Spleen (tissue), 11 donors: Measurements from ENCODE around the gene GRK5. TPM values are rescaled to one million over a fixed set of nuclear protein-coding genes. Genes with fewer than 3 reads are reported as not detected.

Experiments
- DNase-seq: peaks from one replicate; pipeline ENCODE4 v3.0.0-alpha.2; 2020
- H3K27ac ChIP-seq, 8 donors: fragments of 200-600 bp; sonication (generic) in 7 of 8; 1 replicate in 4 of 8; 2 replicates in 4 of 8; pipeline versions ENCODE4 v1.5.0 to v1.8.0; 2016 to 2021; ENCODE audit warnings: inconsistent platforms in 4 of 8, mild to moderate bottlenecking in 4 of 8, moderate library complexity in 1 of 8
- H3K27me3 ChIP-seq, 7 donors: fragments of 200-600 bp; sonication (generic) in 6 of 7; replicated peaks in 1 of 7; 1 replicate in 4 of 7; 2 replicates in 3 of 7; pipeline versions ENCODE4 v1.5.0 to v1.8.0; 2016 to 2021; ENCODE audit warnings: inconsistent platforms in 3 of 7, mild to moderate bottlenecking in 1 of 7
- H3K36me3 ChIP-seq, 6 donors: fragments of 200-600 bp; sonication (generic) in 5 of 6; 1 replicate in 4 of 6; 2 replicates in 2 of 6; pipeline versions ENCODE4 v1.5.0 to v1.8.0; 2016 to 2021; ENCODE audit warnings: inconsistent platforms in 2 of 6
- H3K4me1 ChIP-seq, 6 donors: fragments of 200-600 bp; sonication (generic) in 5 of 6; 1 replicate in 3 of 6; 2 replicates in 3 of 6; pipeline versions ENCODE4 v1.5.0 to v1.8.0; 2016 to 2021; ENCODE audit warnings: inconsistent platforms in 3 of 6
- H3K4me3 ChIP-seq, 8 donors: fragments of 200-600 bp; sonication (generic) in 7 of 8; 1 replicate in 4 of 8; 2 replicates in 4 of 8; pipeline versions ENCODE4 v1.5.0 to v1.8.0; 2016 to 2021; ENCODE audit warnings: inconsistent platforms in 4 of 8, mild to moderate bottlenecking in 4 of 8, moderate library complexity in 2 of 8
- H3K9me3 ChIP-seq, 8 donors: fragments of 200-600 bp; sonication (generic) in 7 of 8; 1 replicate in 4 of 8; 2 replicates in 4 of 8; pipeline versions ENCODE4 v1.5.0 to v1.8.0; 2016 to 2021; ENCODE audit warnings: inconsistent platforms in 4 of 8
- CTCF ChIP-seq, 11 experiments: fragments of 200-600 bp in 7 of 11; fragments of 450-650 bp in 4 of 11; sonication (generic) in 4 of 11; IDR thresholded peaks in 8 of 11; conservative IDR thresholded peaks in 3 of 11; 1 replicate in 7 of 11; 2 replicates in 4 of 11; pipeline versions ENCODE4 v1.4.0 to v1.8.0; 2016 to 2021; ENCODE audit warnings: antibody characterized with exemption in 11 of 11, inconsistent platforms in 4 of 11, mild to moderate bottlenecking in 1 of 11
- POLR2A ChIP-seq, 3 donors: fragments of 450-650 bp; IDR thresholded peaks; one replicate each; pipeline ENCODE4 v1.5.1; 2017; ENCODE audit warnings: antibody characterized with exemption in 3 of 3, mild to moderate bottlenecking in 1 of 3
- POLR2AphosphoS5 ChIP-seq, 3 donors: sonication (generic); formaldehyde crosslinking; IDR thresholded peaks; one replicate each; pipeline ENCODE4 v1.5.1; 2017; ENCODE audit warnings: antibody characterized with exemption in 3 of 3
- WGBS, 5 donors: extraction: QIAGEN DNeasy Blood & Tissue Kit in 3 of 5; methylation state at CpG; one replicate each; pipeline versions ENCODE4 v1.1.5 to v1.1.7; 2013 to 2018; 5-methylcytosine and 5-hydroxymethylcytosine counted together
- intact Hi-C: fragments of 100-400 bp; cut with DNase I; formaldehyde crosslinking; loops from one replicate; pipeline ENCODE4 v1.15.0; 2023; ENCODE audit warnings: low total_unique reads
- polyA plus RNA-seq, 3 donors: library from polyadenylated mRNA; stranded (reverse); fragments of 200-250 nt; gene quantifications; one replicate each; pipeline ENCODE4 v1.2.1, GENCODE V29; 2013
- total RNA-seq, 7 donors: library from RNA; depleted of rRNA in 3 of 7; stranded (reverse); fragments of >200 nt in 3 of 7; fragmentation: NEBNext Ultra II Directional in 4 of 7; extraction: Animal tissue kit (Norgen Biotek cat#: 25700) in 4 of 7; gene quantifications; one replicate each; pipeline versions ENCODE4 v1.1.0 to v1.2.1, GENCODE V29; 2016 to 2021
- donor health status: healthy with polysubstance abuse.
- donor health status: DM: no; HTN: no; CAD: no; lungs with moderate emphysema.
- donor health status: DM: no; HTN: no; CAD: no.
- donor health status: Bipolar disorder and iron deficiency.
- donor health status: healthy.
- donor health status: DM: no; HTN: no; CAD: no.
- donor health status: DM: yes; HTN: yes; CAD: no.

Gene GRK5
- total and polyA plus RNA-seq, 10 donors, result 15.5 to 85.2 (median 52.1) TPM

GRCh38 chr10:119446441-119447277 is 239.3 kb downstream of the GRK5 start:
- H3K27ac ChIP-seq, result no peak overlapping the region
- no peak for TF ChIP-seq POLR2A (IDR thresholded peaks at IDR 0.05)
- TF ChIP-seq CTCF (IDR thresholded peaks at IDR 0.05 in 8 of 11, conservative IDR thresholded peaks at IDR 0.05 in 3 of 11), result no peak
- no peak for TF ChIP-seq POLR2AphosphoS5 (IDR thresholded peaks at IDR 0.05)
- peaks cover 4 to 94% (median 37%) of the 10 kb centered on the region in 6 donors for H3K36me3 ChIP-seq
- WGBS, 5 donors, result 87 to 98% (median 93%) methylated on average over 18 to 21 of the region's 21 CpGs
- H3K9me3 ChIP-seq, result no peaks in the 10 kb centered on the region
- H3K27me3 ChIP-seq, result no peaks in the 10 kb centered on the region
- no peak for DNase-seq
- no peak overlapping the region for H3K4me3 ChIP-seq
- peaks cover 0 to 38% (median 10%) of the 10 kb centered on the region in 6 donors for H3K4me1 ChIP-seq
- intact Hi-C loops, result loop anchor here (5.0 kb wide), 1 partner anchor 244 kb away; no protein-coding TSS in a partner anchor

- no peaks in the 10 kb centered on the region for H3K27me3 ChIP-seq
These were observed 240.1 kb downstream of the GRK5 start for GRCh38 chr10:119447421-119447820.

DNA sequence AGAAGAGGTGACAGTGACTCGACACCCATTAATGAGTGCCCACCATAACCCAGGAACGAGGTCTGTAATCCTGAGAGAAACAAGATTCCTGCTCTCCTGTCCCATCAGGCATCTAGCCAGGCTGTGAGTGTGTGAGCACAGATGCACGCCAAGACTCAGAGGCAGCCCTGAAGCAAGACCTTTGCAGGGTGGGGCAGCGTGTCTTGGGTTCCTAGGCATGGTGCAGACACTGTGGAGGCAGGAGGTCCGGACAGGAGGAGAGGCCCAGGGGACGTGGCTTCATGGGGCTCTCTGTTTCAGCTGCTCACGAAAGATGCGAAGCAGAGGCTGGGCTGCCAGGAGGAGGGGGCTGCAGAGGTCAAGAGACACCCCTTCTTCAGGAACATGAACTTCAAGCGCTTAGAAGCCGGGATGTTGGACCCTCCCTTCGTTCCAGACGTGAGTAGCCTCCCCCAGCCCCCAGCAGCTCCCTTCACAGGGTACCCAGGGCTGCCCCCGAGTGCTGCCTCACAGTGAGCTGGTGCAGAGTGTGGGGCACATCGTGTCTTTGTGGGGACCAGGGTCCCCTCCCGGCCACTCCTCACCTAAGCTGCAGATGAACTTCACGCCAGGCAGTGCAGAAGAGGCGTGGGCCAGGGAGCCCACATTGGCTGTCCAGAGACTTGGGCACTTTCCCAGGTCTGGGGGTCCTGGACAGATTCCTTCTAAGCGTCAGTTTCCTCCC is 240.6 kb downstream of the GRK5 start:
- no peak overlapping the region for H3K4me3 ChIP-seq
- peaks cover 0 to 29% (median 9%) of the 10 kb centered on the region in 6 donors for H3K4me1 ChIP-seq
- H3K36me3 ChIP-seq, result peaks cover 4 to 98% (median 41%) of the 10 kb centered on the region in 6 donors
- H3K27me3 ChIP-seq, result no peaks in the 10 kb centered on the region
- H3K27ac ChIP-seq, result no peak overlapping the region
- no peak for DNase-seq
- WGBS, 5 donors, result 88 to 97% (median 95%) methylated on average over 15 to 18 of the region's 18 CpGs
- intact Hi-C loops, result loop anchor here (5.0 kb wide), 1 partner anchor 246 kb away; no protein-coding TSS in a partner anchor
- TF ChIP-seq CTCF (IDR thresholded peaks at IDR 0.05 in 8 of 11, conservative IDR thresholded peaks at IDR 0.05 in 3 of 11), result no peak
- no peak for TF ChIP-seq POLR2A (IDR thresholded peaks at IDR 0.05)
- peak in 1 of 3 donors; percentile 35 for TF ChIP-seq POLR2AphosphoS5 (IDR thresholded peaks at IDR 0.05)
- H3K9me3 ChIP-seq, result no peaks in the 10 kb centered on the region

More at GRCh38 chr10:119447421-119447820, 240.1 kb downstream of the GRK5 start:
- no peak for DNase-seq
- intact Hi-C loops, result loop anchor here (5.0 kb wide), 1 partner anchor 245 kb away; no protein-coding TSS in a partner anchor
- 86 to 93% (median 89%) methylated on average over 7 of the region's 7 CpGs for WGBS, 5 donors
- TF ChIP-seq CTCF (IDR thresholded peaks at IDR 0.05 in 8 of 11, conservative IDR thresholded peaks at IDR 0.05 in 3 of 11) (no peak), POLR2AphosphoS5 (IDR thresholded peaks at IDR 0.05) (no peak), POLR2A (IDR thresholded peaks at IDR 0.05) (no peak)
- Histone ChIP-seq H3K4me1 (peaks cover 0 to 30% (median 10%) of the 10 kb centered on the region in 6 donors), H3K4me3 (no peak overlapping the region), H3K9me3 (no peaks in the 10 kb centered on the region), H3K27ac (no peak overlapping the region), H3K36me3 (peaks cover 4 to 94% (median 38%) of the 10 kb centered on the region in 6 donors)
